Keratinocyte (primary cell): ENCODE measurements around the gene RYR2. TPM values are rescaled to one million over a fixed set of nuclear protein-coding genes. Genes with fewer than 3 reads are reported as not detected.

Source experiments
- DNase-seq: peaks from one replicate; pipeline ENCODE4 v3.0.0-alpha.2; 2011; ENCODE audit warnings: low read depth, missing footprints, low spot score
- FAIRE-seq: peaks from 2 replicates; lab custom pipeline; 2011; peaks lifted over from hg19 to GRCh38; lab: Jason Lieb, UNC
- H2AFZ ChIP-seq: 2 replicates; pipeline ENCODE4 v1.6.0; 2012; ENCODE audit warnings: low read length, control low read depth, inconsistent platforms; ENCODE audit not compliant: control insufficient read depth
- H3K27ac ChIP-seq: 2 replicates; pipeline ENCODE4 v1.5.1; 2011; ENCODE audit warnings: low read length; ENCODE audit not compliant: control insufficient read depth, insufficient read depth
- H3K27me3 ChIP-seq: 3 replicates; pipeline ENCODE4 v1.6.0; 2011; ENCODE audit warnings: low read length; ENCODE audit not compliant: control insufficient read depth, insufficient read depth; ENCODE audit errors: extremely low read depth
- H3K36me3 ChIP-seq, 2 experiments: 2 replicates in 1 of 2; 3 replicates in 1 of 2; pipeline ENCODE4 v1.5.1; 2011; ENCODE audit warnings: low read length in 2 of 2, mild to moderate bottlenecking in 1 of 2; ENCODE audit not compliant: control insufficient read depth in 2 of 2, insufficient read depth in 2 of 2; ENCODE audit errors: extremely low read depth in 1 of 2
- H3K4me1 ChIP-seq: 3 replicates; pipeline ENCODE4 v1.5.1; 2011; ENCODE audit warnings: low read length; ENCODE audit not compliant: control insufficient read depth, insufficient read depth; ENCODE audit errors: extremely low read depth
- H3K4me2 ChIP-seq: 3 replicates; pipeline ENCODE4 v1.6.0; 2011; ENCODE audit warnings: low read depth, low read length; ENCODE audit not compliant: control insufficient read depth, insufficient read depth; ENCODE audit errors: extremely low read depth
- H3K4me3 ChIP-seq, 3 experiments: fragments of 200-600 bp in 1 of 3; sonication (generic) in 1 of 3; 2 replicates in 2 of 3; 3 replicates in 1 of 3; pipeline ENCODE4 v1.5.1; 2011 to 2016; ENCODE audit warnings: low read length in 3 of 3, mild to moderate bottlenecking in 3 of 3, control low read depth in 2 of 3, inconsistent platforms in 1 of 3, low read depth in 1 of 3, mixed read lengths in 1 of 3, mixed run types in 1 of 3, moderate library complexity in 1 of 3; ENCODE audit not compliant: control insufficient read depth in 2 of 3, insufficient read depth in 2 of 3; ENCODE audit errors: extremely low read depth in 1 of 3
- H3K79me2 ChIP-seq: 2 replicates; pipeline ENCODE4 v1.6.0; 2012; ENCODE audit warnings: low read length; ENCODE audit not compliant: control insufficient read depth, insufficient read depth
- H3K9ac ChIP-seq: 3 replicates; pipeline ENCODE4 v1.6.0; 2011; ENCODE audit warnings: low read length; ENCODE audit not compliant: control insufficient read depth, insufficient read depth; ENCODE audit errors: extremely low read depth
- H3K9me1 ChIP-seq: 3 replicates; pipeline ENCODE4 v1.6.0; 2011; ENCODE audit warnings: low read length; ENCODE audit not compliant: control insufficient read depth, insufficient read depth; ENCODE audit errors: extremely low read depth
- H3K9me3 ChIP-seq: 2 replicates; pipeline ENCODE4 v1.5.1; 2012; ENCODE audit warnings: low read depth, low read length; ENCODE audit not compliant: control insufficient read depth
- H4K20me1 ChIP-seq: 3 replicates; pipeline ENCODE4 v1.6.0; 2011; ENCODE audit warnings: low read length; ENCODE audit not compliant: control insufficient read depth, insufficient read depth; ENCODE audit errors: extremely low read depth
- CTCF ChIP-seq, 3 experiments: IDR thresholded peaks in 1 of 3; conservative IDR thresholded peaks in 1 of 3; optimal IDR thresholded peaks in 1 of 3; 2 replicates in 2 of 3; 3 replicates in 1 of 3; pipeline versions ENCODE3 to v1.5.1; 2011; ENCODE audit warnings: low read length in 3 of 3, mild to moderate bottlenecking in 3 of 3, moderate library complexity in 2 of 3, control low read depth in 1 of 3, inconsistent platforms in 1 of 3; ENCODE audit not compliant: insufficient read depth in 2 of 3; ENCODE audit errors: extremely low read depth in 1 of 3
- EZH2 ChIP-seq: IDR thresholded peaks from one replicate; pipeline ENCODE4 v1.6.1; 2012; ENCODE audit warnings: inconsistent platforms, mild to moderate bottlenecking, low read length, moderate library complexity
- dilution Hi-C: fragments of 300-500 bp; cut with MboI; formaldehyde crosslinking; loops from one replicate; pipeline ENCODE4 v1.7.0; 2020; ENCODE audit warnings: low sequenced_read_pairs; ENCODE audit not compliant: extremely low pct_ligation_motif_present
- polyA plus RNA-seq, 5 experiments: library from polyadenylated mRNA; depleted of rRNA in 3 of 5; stranded (reverse) in 3 of 5; stranded (forward) in 1 of 5; unstranded in 1 of 5; fragments of >200 nt; gene quantifications; 1 replicate in 1 of 5; 2 replicates in 3 of 5; 3 replicates in 1 of 5; pipeline versions ENCODE4 v1.2.1 to v1.2.3, GENCODE V29; 2011 to 2012; ENCODE audit warnings: missing spikeins in 2 of 5, low read depth in 1 of 5, low replicate concordance in 1 of 5

Gene RYR2
- polyA plus RNA-seq, 1 donor (not counting 4 experiments of a cell fraction or from before 2014, with no cell fraction given): 0.05 TPM

- Histone ChIP-seq H3K36me3 (no peaks in the 10 kb centered on the region), H3K4me1 (no peaks in the 10 kb centered on the region), H3K9me3 (no peaks in the 10 kb centered on the region), H3K27ac (no peak overlapping the region), H3K9ac (no peak overlapping the region), H2AFZ (no peak overlapping the region), H3K4me3 (no peak overlapping the region), H3K9me1 (no peaks in the 10 kb centered on the region), H3K79me2 (no peaks in the 10 kb centered on the region), H4K20me1 (no peaks in the 10 kb centered on the region), H3K4me2 (no peak overlapping the region), H3K27me3 (no peaks in the 10 kb centered on the region)
- dilution Hi-C loops: no loop called here
- DNase-seq (no peak), FAIRE-seq (no peak)
- TF ChIP-seq EZH2: no peak
- TF ChIP-seq CTCF (optimal IDR thresholded peaks at IDR 0.05 in 1 of 3, IDR thresholded peaks at IDR 0.05 in 1 of 3, conservative IDR thresholded peaks at IDR 0.05 in 1 of 3; ENCODE audit: extremely low read depth in 1 of 3, insufficient read depth in 2 of 3, low read length in 3 of 3): no peak
Measured at GRCh38 chr1:237031480-237031879, 10.5 kb upstream of the RYR2 start.

- Histone ChIP-seq H3K4me1 (no peaks in the 10 kb centered on the region), H3K79me2 (no peaks in the 10 kb centered on the region), H4K20me1 (no peaks in the 10 kb centered on the region), H3K9me3 (no peaks in the 10 kb centered on the region), H3K36me3 (no peaks in the 10 kb centered on the region), H3K4me3 (no peak overlapping the region), H3K4me2 (no peak overlapping the region), H3K9me1 (no peaks in the 10 kb centered on the region), H3K27ac (no peak overlapping the region), H3K9ac (no peak overlapping the region), H2AFZ (no peak overlapping the region), H3K27me3 (no peaks in the 10 kb centered on the region)
- dilution Hi-C loops: no loop called here
- DNase-seq: no peak
- no peak for FAIRE-seq
- no peak for TF ChIP-seq EZH2
- no peak for TF ChIP-seq CTCF (optimal IDR thresholded peaks at IDR 0.05 in 1 of 3, IDR thresholded peaks at IDR 0.05 in 1 of 3, conservative IDR thresholded peaks at IDR 0.05 in 1 of 3; ENCODE audit: extremely low read depth in 1 of 3, insufficient read depth in 2 of 3, low read length in 3 of 3)
Measured at GRCh38 chr1:237032029-237032428, 10.0 kb upstream of the RYR2 start.
